Measurements from ENCODE around the gene POR. TPM values are rescaled to one million over a fixed set of nuclear protein-coding genes. Genes with fewer than 3 reads are reported as not detected.
A peak's percentile ranks its signal among the peaks of the same experiment; 100 is the strongest.

The POR gene
- 45.1 and 58.0 TPM in 2 replicates for total RNA-seq (2022)
- Bru-seq, nascent RNA = percentile 48 among the genes with signal in this experiment
- BruChase-seq, experiment 1, labeled RNA remaining after a 6-hour chase = percentile 54 among the genes with signal in this experiment
- percentile 47 among the genes with signal in this experiment for BruChase-seq, experiment 2, labeled RNA remaining after a 2-hour chase
- long read RNA-seq, transcript POR-218 (16 exons, 2,522 nt) = major isoform, 48 of 92 reads
- long read RNA-seq, partial matches to known transcripts = 36 of 92 reads
- long read RNA-seq, other reads (novel, unspliced or antisense) = 5 of 92 reads

DNA sequence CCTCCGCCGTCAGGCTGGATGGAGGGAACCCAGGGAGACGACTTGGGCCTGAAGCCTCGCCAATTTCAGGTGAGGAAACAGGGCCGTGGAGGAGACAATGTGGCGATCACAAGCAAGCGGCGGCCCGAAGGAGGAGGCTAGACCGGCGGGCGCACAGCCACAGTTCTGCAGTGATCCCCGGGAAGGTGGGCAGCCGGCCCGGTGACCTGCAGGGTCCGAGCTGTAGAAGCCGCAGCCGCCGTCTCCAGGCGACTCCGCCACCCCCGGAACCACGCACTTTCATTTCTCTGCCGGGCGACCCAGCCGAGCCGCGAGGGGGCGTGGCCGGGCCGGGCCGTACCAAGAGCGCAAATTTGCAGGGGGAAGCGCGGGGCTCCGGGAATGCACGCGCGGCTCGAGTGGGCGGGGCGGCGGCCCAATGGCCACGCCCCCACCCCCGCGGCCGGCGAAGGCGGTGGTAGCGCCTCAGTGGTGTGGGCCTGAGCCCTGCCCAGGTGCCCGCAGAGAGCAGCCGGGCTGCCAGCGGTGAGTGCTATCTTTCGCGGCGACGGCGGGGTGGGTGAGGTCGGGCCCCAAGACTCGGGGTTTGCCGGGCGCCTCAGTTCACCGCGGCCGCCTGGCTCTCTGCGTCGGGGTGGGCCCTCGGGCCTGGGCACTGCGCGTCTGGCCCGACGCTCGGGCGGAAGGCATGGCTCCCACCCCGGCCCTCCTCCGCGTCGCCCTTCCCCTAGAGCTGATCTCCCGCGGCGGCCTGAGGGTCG, at the start of gene POR:
POR (plus strand) TSS at position 501 of the 761 bp plus-strand sequence. CDS start 38,847 bp downstream, outside the sequence.
- Mint-ChIP-seq H3K9me3 (ENCODE audit: unreplicated experiment) (no peaks in the 10 kb centered on the region), H3K36me3 (ENCODE audit: insufficient read depth, unreplicated experiment) (no peaks in the 10 kb centered on the region), H3K27me3 (ENCODE audit: insufficient read depth, unreplicated experiment) (no peaks in the 10 kb centered on the region), H3K4me3 (ENCODE audit: unreplicated experiment) (peak within 1 kb of the TSS; percentile 83), H3K4me1 (ENCODE audit: insufficient read depth, unreplicated experiment) (peaks cover 10% of the 10 kb centered on the region), H3K27ac (ENCODE audit: low read depth, unreplicated experiment) (peak within 1 kb of the TSS; percentile 87)
- no TSS peak for BruUV-seq (replicated peaks)
- intact Hi-C loops (cut with micrococcal nuclease) = no loop called here
- TF ChIP-seq, protein P1, sequence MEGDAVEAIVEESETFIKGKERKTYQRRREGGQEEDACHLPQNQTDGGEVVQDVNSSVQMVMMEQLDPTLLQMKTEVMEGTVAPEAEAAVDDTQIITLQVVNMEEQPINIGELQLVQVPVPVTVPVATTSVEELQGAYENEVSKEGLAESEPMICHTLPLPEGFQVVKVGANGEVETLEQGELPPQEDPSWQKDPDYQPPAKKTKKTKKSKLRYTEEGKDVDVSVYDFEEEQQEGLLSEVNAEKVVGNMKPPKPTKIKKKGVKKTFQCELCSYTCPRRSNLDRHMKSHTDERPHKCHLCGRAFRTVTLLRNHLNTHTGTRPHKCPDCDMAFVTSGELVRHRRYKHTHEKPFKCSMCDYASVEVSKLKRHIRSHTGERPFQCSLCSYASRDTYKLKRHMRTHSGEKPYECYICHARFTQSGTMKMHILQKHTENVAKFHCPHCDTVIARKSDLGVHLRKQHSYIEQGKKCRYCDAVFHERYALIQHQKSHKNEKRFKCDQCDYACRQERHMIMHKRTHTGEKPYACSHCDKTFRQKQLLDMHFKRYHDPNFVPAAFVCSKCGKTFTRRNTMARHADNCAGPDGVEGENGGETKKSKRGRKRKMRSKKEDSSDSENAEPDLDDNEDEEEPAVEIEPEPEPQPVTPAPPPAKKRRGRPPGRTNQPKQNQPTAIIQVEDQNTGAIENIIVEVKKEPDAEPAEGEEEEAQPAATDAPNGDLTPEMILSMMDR (IDR thresholded peaks at IDR 0.05; ENCODE audit: unreplicated experiment) = no peak
- DNase-seq (ENCODE audit: unreplicated experiment) = peak; percentile 89
- POLR2A ChIA-PET = interaction anchor here (0.7 to 3.3 kb wide), 24 partner anchors 8 to 383 kb away, joined by 3 to 23 read pairs (median 4); partner anchors contain the start of genes MDH2, RHBDD2 and STYXL1
- CTCF ChIA-PET = interaction anchor here (0.7 to 1.4 kb wide), 4 partner anchors 104 to 133 kb away, joined by 3 to 6 read pairs (median 4); partner anchors contain the start of genes MDH2 and STYXL1

DNA sequence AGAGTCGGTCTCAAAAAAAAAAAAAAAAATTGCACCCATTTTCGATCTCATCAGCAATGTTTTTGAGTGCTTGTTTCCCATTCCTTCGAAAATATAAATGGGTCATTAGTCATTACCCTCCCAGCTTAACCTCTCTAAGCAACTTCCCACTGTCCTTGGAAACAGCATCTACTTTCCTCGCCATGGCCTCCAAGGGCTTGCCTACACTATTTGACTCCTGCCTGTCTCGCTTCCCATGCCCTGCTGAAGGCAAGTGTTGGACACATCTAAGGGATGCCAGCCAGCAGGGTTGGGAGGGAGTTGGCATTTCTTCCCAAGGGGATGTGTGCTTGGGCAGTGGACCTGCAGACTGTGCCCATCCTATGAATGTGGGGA, 48.9 kb upstream of the POR start:
- Mint-ChIP-seq H3K27ac (ENCODE audit: low read depth, unreplicated experiment) (no peak overlapping the region), H3K27me3 (ENCODE audit: insufficient read depth, unreplicated experiment) (no peaks in the 10 kb centered on the region), H3K4me3 (ENCODE audit: unreplicated experiment) (no peak overlapping the region), H3K4me1 (ENCODE audit: insufficient read depth, unreplicated experiment) (peaks cover 6% of the 10 kb centered on the region), H3K9me3 (ENCODE audit: unreplicated experiment) (no peaks in the 10 kb centered on the region), H3K36me3 (ENCODE audit: insufficient read depth, unreplicated experiment) (no peaks in the 10 kb centered on the region)
- intact Hi-C loops (cut with micrococcal nuclease) = loop anchor here (1.0 to 2.0 kb wide), 2 partner anchors 154 to 265 kb away; no protein-coding TSS in a partner anchor
- DNase-seq (ENCODE audit: unreplicated experiment) = peak; percentile 34
- ChIA-PET POLR2A (interaction anchor here (1.0 to 1.1 kb wide), 2 partner anchors 154 to 183 kb away, joined by 3 to 5 read pairs; no protein-coding TSS in a partner anchor), CTCF (interaction anchor here (0.6 to 4.4 kb wide), 15 partner anchors 9 to 446 kb away, joined by 3 to 45 read pairs (median 4); partner anchors contain the start of gene RHBDD2)
- TF ChIP-seq, protein P1 (IDR thresholded peaks at IDR 0.05; ENCODE audit: unreplicated experiment) = no peak
- BruUV-seq (replicated peaks) = no TSS peak

DNA sequence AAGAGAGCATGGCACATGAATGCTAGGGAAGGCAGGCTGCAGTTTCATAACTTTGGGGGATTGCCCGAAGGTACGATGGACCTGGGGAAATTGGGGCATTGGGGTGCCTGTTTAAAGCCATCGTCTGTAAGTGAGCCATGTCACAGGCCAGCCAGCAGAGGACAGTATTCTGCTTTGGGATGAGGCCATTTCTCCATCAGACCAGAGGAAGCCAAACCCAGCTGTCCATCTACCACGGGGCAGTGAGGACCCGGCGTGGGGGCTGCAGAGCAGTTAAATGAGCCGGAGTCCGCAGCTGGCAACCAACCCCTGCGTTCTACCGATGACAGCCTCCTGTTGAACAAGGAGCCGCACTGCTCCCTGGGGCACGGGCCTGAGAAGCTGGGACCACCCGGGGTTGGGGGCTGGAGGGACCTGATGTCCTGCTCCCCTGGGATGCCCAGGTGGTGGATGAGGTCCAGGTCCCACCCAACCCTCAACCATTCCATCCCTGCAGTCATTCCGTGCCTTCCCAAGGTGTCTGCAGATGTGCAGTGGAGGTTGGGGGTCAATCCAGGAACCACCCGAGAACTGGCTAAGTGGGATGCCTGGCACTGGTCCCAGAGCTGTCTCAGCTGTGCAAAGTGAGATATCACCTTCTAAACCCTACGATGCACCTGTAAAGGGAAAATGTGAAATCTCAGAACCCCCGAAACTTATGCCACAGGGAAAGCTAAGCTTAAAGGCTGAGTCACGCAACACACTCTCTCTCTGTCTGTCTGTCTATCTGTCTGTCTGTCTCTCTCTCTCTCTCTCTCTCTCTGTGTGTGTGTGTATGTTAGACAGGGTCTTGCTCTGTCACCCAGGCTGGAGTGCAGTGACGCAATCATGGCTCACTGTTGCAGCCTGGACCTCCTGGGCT, 48.2 kb upstream of the POR start:
- ChIA-PET POLR2A (interaction anchor here (0.6 to 1.2 kb wide), 4 partner anchors 9 to 182 kb away, joined by 3 to 5 read pairs (median 4); no protein-coding TSS in a partner anchor), CTCF (interaction anchor here (0.5 to 4.4 kb wide), 26 partner anchors 8 to 447 kb away, joined by 3 to 45 read pairs (median 3); partner anchors contain the start of gene RHBDD2)
- H3K4me3 Mint-ChIP-seq (ENCODE audit: unreplicated experiment) = no peak overlapping the region
- intact Hi-C loops (cut with micrococcal nuclease) = loop anchor here (1.0 to 2.0 kb wide), 2 partner anchors 154 to 264 kb away; no protein-coding TSS in a partner anchor
- H3K27me3 Mint-ChIP-seq (ENCODE audit: insufficient read depth, unreplicated experiment) = no peaks in the 10 kb centered on the region
- DNase-seq (ENCODE audit: unreplicated experiment) = peak; percentile 76
- BruUV-seq (replicated peaks) = no TSS peak
- H3K36me3 Mint-ChIP-seq (ENCODE audit: insufficient read depth, unreplicated experiment) = no peaks in the 10 kb centered on the region
- H3K27ac Mint-ChIP-seq (ENCODE audit: low read depth, unreplicated experiment) = no peak overlapping the region
- peaks cover 6% of the 10 kb centered on the region for H3K4me1 Mint-ChIP-seq (ENCODE audit: insufficient read depth, unreplicated experiment)
- TF ChIP-seq, protein P1 (IDR thresholded peaks at IDR 0.05; ENCODE audit: unreplicated experiment) = peak; percentile 79
- H3K9me3 Mint-ChIP-seq (ENCODE audit: unreplicated experiment) = no peaks in the 10 kb centered on the region
